Mucosa of gallbladder (tissue), 1 donor: ENCODE measurements around the gene MRFAP1. TPM values are rescaled to one million over a fixed set of nuclear protein-coding genes. Genes with fewer than 3 reads are reported as not detected.
A peak's percentile ranks its signal among the peaks of the same experiment; 100 is the strongest.
"Not testable (repeated sequence)": the region's sequence is repeated elsewhere in the genome, so short reads cannot be mapped to it uniquely, and the experiment has no call there.

Source experiments
- DNase-seq: peaks from one replicate; pipeline ENCODE4 v3.0.0-alpha.2; 2020; ENCODE audit warnings: low spot score
- total RNA-seq: library from RNA; stranded (reverse); gene quantifications from one replicate; pipeline ENCODE4 v1.2.1, GENCODE V29; 2021
- donor health status: DM: no; HTN: no; CAD: no.

Gene MRFAP1
- total RNA-seq, 1 donor from 2014 or later: 244 TPM

- no peak for DNase-seq
These were observed 23.3 kb downstream of the MRFAP1 start for GRCh38 chr4:6663596-6664393.

GRCh38 chr4:6665320-6665654, 24.8 kb downstream of the MRFAP1 start:
- no peak for DNase-seq

- no peak for DNase-seq
These were observed 27.9 kb downstream of the MRFAP1 start for GRCh38 chr4:6668391-6668790.

- no peak for DNase-seq
These were observed 31.2 kb downstream of the MRFAP1 start for GRCh38 chr4:6671648-6672047.

- DNase-seq: no peak
These were observed 31.6 kb downstream of the MRFAP1 start for GRCh38 chr4:6672131-6672530.

GRCh38 chr4:6672541-6673190, 32.2 kb downstream of the MRFAP1 start:
- DNase-seq: not testable (repeated sequence)

- peak; percentile 27 for DNase-seq
These were observed 32.7 kb downstream of the MRFAP1 start for GRCh38 chr4:6673191-6673659.

- DNase-seq: peak; percentile 95
These were observed 33.4 kb downstream of the MRFAP1 start for GRCh38 chr4:6673660-6674499.

- DNase-seq: peak; percentile 52
These were observed 34.1 kb downstream of the MRFAP1 start for GRCh38 chr4:6674500-6675149.

GRCh38 chr4:6676722-6677558, 36.5 kb downstream of the MRFAP1 start:
- DNase-seq: no peak

GRCh38 chr4:6680372-6681034, 40.0 kb downstream of the MRFAP1 start:
- DNase-seq: no peak

GRCh38 chr4:6681191-6681590, 40.7 kb downstream of the MRFAP1 start:
- no peak for DNase-seq

GRCh38 chr4:6682862-6683590, 42.5 kb downstream of the MRFAP1 start:
- no peak for DNase-seq

GRCh38 chr4:6684656-6685055, 44.2 kb downstream of the MRFAP1 start:
- DNase-seq: no peak

- no peak for DNase-seq
These were observed 45.8 kb downstream of the MRFAP1 start for GRCh38 chr4:6686104-6686787.

- DNase-seq: peak; percentile 37
These were observed 47.7 kb downstream of the MRFAP1 start for GRCh38 chr4:6687947-6688878.

- DNase-seq: peak; percentile 57
These were observed 48.5 kb downstream of the MRFAP1 start for GRCh38 chr4:6688879-6689505.
